Activated CD8-positive, alpha-beta memory T cell treated with anti-CD3 and anti-CD28 coated beads, Interleukin-2, amount 50 U/mL, for 24 hours (primary cell): ENCODE measurements around the gene SCNN1A.

Experiments
- DNase-seq: peaks from one replicate; pipeline ENCODE4 v3.0.0-alpha.2; 2020; ENCODE audit errors: extremely low read depth

Gene SCNN1A

DNA sequence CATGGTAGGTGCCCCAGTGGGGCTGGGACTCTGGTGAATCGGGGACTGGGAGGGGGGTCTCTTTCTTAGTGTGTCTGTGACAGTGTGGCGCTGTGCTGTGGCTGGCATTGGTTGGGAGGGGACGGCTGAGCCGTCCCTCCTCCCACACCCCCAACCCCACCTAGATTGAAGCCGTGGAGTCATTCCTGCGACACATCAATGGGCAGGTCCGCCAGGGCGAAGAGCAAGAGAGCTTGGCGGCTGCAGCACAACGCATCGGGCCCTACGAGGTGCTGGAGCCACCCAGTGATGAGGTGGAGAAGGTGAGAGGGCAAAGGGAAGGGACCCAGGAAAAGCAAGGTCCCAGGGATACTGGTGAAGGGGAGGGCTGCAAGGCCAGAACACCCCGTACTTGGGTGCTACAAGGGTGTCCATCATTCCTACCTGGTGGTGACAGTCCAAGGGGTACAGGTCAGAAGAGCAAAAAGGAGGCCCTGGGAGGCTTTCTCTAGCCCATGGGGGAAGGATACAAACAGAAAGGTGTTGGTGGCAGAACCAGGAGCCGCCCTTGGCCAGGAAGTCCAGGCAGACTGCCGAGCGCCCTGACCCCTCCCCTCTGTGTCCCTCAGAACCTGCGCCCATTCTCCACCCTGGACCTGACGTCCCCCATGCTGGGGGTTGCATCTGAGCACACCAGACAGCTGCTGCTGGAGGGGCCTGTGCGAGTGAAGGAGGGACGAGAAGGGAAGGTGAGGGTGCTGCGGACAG lies 57.5 kb downstream of the SCNN1A start:
- DNase-seq = no peak

DNA sequence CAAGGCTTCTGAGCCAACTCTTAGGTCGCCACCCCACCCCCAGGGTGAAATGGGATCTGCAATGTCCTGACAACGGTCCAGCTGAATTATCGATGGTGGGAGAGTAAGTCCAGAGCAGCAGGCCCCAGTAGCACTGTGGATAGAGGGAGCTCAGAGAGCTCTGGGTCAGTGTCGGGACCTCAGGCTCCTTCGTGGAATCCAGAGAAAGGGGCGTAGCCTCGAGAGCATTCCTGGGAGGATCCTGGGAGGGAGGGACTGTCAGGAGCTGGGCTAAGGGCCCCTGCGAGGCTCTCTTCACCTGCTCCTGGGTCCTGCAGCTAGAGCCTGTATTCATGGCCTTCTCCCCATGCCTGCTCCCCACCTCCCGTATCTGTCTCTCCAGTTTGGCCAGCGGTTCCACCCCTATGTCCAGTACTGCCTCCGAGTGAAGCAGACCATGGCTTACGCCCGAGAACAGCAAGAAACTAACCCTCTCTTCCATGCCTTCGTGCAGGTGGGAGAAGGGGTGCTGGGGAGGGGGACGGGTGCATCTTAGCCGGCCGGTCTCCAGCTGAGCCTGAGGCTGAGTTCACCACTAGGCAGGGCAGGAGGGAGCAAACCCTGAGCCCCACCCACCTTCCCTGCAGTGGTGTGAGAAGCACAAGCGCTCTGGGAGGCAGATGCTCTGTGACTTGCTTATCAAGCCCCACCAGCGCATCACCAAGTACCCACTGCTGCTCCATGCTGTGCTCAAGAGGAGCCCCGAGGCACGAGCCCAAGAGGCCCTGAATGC lies 58.3 kb downstream of the SCNN1A start:
- DNase-seq = no peak

DNA sequence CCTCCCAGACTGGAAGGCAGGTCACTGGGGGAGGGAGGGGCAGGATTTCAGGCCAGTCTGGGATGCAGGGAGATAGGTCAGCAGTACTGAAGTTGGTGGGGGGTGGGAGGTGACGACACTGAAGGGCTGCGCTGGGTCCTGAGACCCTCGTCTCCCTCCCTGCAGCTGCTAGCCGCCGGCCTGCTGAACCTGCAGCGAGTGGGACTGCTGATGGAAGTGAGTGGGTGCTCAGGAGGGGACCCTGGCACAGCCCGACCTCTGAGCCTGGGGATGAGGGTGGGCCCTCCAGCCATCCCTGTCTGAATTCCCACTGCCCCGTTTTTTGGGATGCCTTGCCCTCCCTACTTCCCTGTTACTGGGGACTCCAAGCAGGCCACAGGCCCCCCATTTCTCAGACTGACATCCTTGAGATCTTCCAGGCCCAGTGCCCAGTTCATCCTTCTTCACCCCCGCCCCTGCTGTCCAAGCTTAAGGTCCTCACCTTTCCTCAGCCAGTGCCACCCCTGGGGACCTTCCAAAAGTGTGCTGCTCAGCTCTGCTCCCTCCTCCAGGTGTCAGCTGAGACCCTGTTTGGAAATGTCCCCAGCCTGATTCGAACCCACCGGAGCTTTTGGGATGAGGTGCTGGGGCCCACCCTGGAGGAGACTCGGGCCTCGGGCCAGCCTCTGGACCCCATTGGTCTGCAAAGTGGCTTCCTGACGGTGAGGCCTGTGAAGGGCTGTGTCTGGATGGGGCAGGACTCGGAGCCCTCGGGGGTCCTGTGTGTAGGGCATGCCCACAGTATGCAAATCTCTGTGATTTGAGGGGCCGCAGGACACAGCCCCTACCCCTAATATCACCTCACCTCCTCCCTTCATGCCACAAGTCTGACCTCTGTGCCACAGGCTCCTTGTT lies 59.4 kb downstream of the SCNN1A start:
- no peak for DNase-seq

DNA sequence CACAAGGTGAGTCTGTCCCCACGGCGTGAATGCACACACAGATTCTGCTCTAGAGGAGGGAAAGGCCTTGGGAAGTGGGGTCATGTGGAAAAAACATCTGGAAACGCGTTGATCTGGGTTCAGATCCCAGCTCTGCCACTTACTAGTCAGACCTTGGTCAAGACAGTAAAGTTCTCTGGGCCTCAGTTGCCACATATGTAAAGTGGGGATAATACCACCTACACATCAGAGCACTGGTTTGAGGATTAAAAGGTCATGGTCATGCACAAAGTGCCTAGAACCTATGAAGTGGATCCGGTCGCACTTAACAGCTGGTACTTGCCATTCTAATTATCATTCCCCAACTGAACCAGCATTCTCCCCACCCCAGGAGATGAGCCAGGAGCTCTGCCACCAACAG lies 60.2 kb downstream of the SCNN1A start:
- no peak for DNase-seq

DNA sequence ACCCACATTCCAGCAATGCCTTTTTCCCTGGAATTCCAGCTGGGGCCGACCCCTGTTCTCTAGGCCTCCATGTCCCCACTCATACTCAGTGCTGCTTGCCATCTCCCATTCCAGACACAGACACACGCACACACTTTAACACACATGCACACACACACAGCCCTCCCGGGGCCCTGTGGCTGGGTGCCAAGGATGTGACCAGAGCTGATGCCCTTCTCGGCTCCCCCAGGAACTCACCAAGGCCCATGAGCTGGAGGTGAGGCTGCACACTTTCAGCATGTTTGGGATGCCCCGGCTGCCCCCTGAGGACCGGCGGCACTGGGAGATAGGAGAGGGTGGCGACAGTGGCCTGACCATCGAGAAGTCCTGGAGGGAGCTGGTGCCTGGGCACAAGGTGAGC lies 60.6 kb downstream of the SCNN1A start:
- DNase-seq = no peak

DNA sequence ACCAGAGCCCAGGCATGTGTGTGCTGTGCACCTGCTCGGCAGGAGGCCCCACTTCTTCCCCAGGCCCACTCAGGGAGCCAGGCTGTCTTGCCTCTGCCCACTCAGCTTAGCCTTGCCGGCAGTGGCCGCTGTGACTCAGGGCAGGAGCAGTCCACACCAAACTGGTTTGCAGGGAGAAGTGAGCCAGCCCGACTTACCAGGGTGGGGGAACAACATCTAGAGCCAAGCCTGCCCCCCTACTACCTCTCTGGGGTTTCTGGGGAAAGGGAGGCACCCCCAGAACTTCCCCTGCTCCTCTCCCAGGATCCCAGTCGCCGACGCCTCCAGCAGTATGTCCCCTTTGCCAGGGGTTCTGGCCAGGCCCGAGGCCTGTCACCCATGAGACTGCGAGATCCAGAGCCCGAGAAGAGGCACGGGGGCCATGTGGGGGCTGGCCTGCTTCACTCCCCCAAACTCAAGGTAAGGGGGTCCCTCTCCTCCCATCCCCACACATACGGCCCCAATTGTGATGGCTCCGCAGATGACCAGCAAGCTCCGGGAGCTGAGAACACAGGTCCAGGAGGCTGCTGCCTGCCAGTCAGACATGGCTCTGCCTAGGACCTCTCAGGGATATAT lies 61.9 kb downstream of the SCNN1A start:
- DNase-seq = no peak

DNA sequence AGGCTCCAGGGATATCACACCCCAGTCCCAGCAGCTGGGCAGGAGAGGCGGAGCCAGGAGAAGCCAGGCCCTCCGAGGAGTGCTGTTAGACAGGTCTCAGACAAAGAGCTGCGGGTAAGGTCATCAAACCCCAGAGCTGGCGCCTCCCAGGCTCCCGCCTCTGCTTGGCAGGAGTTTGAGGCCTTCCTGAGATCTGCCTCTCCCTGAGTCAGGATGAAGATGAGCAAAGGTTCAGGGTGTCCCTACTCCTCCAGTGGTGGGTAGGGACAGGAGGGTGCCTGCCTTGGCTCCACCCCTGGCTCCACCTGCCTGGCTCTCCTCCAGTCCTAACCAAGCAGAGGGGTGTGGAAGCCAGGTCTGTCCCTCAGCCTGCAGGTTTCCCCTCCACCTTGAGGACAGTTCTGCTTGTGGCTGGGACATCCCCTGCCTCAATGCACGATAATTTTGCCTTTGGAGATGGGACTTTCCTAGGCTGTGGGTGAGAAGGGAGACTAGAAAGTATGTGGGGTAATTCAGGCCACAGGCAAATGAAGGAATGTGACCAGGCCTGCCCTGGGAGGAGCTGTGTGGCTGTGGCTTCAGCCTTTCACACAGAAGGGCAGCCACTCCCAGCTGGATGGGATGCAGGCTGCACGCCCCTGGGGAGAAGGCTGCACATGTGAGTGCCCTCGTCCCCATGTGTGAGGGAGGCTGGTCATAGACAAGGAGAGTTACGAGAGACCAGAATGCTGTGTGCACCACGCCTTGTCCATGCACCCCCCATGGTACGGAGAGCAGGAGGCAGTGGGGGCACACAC lies 62.6 kb downstream of the SCNN1A start:
- DNase-seq = no peak

DNA sequence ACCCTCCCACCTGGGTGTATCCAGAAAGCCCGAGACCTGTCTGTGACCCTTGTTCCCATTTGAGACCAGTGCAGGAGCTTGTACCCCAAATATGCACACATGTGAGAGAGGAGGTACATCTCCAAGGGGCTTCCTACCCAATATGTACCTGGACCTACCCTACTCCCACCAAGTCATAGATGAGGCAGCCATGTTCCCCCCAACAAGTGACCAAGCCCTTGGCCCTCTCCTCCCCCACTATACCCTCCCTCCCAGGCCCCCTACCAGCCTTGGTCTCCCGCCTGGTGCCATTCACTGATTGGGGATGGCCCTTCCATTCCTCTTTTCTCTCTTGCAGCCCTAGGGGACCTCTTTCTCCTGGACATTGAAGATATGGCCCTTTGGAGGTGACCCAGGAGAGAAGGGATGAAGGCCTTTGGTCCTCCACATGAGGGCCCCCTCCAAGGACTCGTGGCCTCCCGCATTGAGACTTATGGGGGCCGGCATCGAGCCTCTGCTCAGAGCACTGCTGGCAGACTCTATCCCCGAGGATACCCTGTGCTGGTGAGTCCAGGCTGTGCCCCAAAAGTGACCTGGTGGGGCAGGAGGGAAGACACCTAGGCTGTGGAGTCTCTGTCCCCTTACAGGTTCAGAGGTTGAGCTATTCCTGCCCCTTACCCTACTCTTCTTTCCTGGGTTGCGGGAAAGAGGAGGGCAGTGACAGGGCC lies 63.4 kb downstream of the SCNN1A start:
- no peak for DNase-seq

DNA sequence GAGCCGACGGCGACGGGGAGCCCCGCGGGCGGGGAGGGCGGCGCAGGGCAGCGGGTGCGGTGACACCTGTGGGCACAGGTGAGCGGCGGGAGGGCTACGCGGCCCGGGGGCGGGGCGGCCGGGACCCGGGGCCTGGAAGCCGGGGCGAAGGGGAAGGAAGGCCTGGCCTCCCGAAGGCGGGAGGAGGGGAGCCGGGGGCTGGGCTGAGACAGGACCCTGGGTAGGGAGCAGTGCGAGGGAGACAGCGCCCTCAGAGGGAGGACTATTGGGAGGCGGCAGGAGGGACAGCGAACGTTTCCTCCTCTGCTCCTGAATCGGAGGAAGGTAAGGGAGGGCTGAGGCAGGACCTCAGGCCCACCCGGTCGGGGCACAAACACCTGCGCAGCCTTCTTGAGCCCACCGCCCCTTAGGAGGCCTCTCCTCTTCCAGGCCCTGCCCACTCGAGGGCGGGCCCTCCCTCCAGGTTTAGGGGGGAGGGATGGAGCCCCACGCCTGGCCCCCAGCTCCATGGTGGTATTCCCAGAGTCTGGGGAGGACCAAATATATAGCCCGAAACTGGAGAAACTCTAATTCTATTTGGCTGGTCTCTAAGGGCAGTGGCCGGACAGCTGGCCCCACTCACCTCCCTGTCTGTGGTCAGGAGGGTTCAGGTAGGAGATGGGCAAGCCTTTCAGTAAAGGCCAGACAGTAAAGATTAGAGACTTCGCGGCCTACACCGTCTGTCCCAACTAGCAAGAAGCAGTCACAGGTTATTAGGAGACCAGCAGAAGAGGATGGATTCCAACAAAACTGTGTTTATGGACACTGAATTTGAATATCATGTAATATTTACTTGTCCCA lies 64.4 kb downstream of the SCNN1A start:
- no peak for DNase-seq

DNA sequence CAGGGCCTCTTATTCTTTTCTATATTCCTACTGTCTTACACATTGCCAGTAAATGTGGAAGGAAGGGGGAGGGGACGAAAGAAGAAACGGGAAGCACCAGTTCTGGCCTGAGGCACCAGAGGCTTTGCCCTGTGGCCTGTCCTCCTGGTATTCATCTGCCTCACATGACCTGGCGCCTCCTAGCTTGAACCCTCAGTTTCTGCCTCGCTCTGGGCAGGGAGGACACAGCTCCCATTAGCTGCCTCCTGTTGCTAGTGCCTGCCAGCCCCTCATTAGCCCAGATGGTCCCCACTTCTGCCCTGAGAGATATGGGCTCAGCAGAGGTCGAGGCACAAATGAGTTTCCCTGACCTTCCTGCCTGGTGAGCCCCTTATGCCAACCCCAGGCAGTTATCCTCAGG lies 67.8 kb downstream of the SCNN1A start:
- DNase-seq = no peak

DNA sequence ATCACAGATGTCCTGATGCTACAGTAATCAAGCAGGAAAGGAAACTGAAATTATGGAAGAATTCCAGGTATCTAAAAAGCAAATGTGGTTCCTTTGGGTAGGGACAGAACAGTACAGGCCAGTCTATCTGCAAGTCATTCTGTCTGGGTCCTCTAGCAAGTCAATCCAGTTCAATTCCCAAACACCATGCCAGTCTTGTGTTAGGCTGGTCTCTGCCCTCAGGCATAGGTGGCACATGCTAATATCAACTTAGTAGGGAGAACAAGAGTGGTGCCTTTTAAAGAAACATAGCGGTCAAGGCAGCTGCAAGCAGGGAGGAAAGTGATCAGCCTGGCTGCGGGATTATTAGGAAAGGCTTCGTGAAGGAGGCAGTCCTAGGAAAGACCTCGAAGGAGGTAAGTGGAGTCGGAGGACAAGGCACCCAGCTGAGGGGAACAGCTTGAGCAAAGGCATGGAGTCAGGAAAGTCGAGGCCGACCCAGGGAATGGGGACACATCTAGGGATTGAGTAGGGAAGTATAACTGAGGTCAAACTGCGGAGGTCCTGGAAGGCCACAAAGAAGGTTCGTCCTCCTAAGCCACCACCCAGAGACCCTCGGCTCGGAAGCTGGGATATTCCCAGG lies 68.7 kb downstream of the SCNN1A start:
- no peak for DNase-seq

DNA sequence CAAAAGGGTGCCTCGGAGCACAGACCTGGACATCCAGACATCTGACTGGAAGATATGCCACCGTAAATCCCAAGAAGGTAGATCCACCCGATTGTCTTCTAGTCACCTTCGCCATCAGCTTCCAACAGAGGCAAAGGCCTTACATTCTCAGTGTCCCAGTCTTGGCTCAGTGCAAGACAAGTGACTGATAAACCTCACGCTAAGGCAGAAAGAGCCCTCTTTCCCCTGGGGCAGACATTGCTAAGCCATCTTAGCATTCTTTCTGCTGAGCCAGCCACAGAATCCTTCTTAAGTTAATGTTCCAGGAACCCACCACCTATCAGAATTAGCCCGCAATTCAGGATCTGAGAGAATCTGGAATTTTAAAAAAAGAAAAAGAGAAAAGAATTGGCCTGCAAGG lies 69.2 kb downstream of the SCNN1A start:
- no peak for DNase-seq

DNA sequence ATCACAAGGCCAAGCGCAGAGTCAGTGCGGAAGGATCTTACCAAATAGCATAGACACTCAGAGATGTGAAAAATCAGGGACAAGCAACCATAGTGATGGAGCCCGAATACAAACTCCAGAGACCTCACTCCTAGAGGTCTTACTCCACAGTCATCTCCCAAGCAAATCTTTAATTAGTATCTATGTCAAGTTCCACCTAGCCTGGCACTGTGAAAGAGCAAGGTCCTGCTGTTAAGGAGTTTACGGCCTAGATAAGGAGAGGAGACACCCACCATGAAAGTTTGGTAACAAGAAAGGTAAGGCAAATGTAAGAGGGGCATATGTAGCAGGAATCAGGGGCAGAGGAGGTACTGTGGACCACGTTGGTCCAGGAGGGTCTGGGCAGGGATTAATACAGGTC lies 72.3 kb downstream of the SCNN1A start:
- no peak for DNase-seq

DNA sequence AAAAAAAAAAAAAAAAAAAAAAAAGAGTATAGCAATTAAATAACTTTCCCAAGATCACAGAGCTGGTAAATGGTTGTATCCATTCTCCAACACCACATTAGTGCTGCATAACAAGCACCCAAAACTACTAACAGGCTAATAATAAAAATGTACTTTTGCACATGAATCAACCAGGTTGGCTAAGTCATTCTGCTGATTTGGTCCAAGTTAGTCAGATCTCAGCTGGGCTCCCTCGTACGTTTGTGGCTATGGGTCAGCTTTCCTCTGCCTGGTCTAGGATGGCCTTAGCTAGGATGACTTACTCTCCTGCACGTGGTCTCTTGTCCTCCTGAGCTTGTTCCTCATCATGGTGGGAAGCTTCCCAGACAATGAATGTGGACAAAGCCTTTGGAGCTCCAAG lies 72.7 kb downstream of the SCNN1A start:
- no peak for DNase-seq

DNA sequence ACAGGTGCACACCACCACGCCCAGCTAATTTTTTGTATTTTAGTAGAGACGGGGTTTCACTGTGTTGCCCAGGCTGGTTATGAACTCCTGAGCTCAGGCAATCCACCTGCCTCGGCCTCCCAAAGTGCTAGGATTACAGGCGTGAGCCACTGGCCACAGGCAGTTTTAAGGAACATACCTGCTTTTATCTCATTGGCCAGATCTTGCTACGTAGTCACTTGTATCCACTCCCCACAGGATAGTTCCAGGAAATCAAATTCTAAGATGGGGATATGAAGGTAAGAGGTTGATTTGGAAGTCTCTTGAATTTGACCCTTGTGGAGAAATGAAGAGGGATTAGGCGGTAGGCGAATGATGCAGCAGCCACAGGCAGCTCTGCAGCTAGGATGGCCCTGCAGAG lies 73.6 kb downstream of the SCNN1A start:
- DNase-seq = no peak

DNA sequence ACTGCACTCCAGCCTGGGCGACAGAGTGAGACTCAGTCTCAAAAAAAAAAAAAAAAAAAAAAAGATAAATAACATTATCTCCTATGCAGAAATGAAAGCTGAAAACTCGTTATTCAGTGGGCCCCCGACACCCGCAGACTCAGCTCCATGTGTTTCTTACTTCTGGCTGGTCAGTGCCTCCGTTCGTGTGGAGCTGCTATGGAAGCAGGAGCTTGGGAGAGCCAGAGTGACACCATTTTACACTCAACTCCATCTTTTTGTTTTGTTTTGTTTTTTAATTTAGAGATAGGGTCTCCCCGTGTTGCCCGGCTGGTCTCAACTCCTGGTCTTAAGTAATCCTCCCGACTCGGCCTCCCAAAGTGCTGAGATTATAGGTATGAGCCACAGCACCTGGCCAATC lies 78.2 kb downstream of the SCNN1A start:
- no peak for DNase-seq
